HG03460 (cell line): Measurements from ENCODE around the gene SLC11A2.

Experiments
- ATAC-seq: cut with Tn5 transposase; IDR thresholded peaks from one replicate; pipeline ENCODE4 v1.9.1; 2021; ENCODE audit not compliant: unreplicated experiment

The SLC11A2 gene

GRCh38 chr12:51025836-51026638 is at the start of gene SLC11A2:
SLC11A2 (minus strand) TSS chr12:51026384; CDS start chr12:51010728, 15,656 bp downstream.
- ATAC-seq = peak; percentile 93

DNA sequence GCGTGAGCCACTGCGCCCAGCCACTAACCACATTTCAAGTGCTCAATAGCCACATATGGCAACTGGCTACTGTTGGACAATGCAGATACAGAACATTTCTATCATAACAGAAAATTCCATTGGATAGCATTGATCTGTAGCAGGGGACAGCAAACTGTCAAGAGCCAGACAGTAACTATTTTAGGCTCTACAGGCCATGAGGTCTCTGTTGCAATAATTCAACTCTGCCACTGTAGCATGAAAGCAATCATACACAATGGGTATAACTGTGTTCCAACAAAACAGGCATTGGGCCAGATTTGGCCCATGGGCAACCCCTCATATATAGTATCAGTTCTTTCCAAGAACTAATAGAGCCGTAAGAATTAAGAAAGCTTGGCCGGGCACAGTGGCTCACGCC is 49.2 kb upstream of the SLC11A2 start:
- ATAC-seq = no peak

DNA sequence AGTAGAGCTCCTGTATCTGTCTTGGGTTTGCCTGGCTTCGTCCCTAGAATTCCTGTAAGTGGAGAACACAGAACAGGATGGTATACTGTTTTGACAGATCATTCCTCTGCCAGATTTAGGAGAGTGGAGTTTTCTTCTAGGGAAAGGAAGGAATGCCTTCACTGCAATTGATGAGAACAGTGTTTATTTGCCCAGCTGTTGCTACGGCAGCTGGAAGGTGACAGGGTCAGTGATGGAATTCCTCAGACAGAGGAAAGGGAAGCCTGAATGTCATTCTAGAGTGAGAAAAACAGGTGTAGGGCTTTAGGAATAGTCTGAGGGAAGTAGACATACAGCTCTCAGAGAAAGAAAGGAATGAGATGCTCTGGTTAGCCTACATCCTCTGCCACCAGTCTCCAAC is 45.5 kb upstream of the SLC11A2 start:
- no peak for ATAC-seq

- ATAC-seq = no peak
Measured at GRCh38 chr12:51070004-51070403, 43.8 kb upstream of the SLC11A2 start.

DNA sequence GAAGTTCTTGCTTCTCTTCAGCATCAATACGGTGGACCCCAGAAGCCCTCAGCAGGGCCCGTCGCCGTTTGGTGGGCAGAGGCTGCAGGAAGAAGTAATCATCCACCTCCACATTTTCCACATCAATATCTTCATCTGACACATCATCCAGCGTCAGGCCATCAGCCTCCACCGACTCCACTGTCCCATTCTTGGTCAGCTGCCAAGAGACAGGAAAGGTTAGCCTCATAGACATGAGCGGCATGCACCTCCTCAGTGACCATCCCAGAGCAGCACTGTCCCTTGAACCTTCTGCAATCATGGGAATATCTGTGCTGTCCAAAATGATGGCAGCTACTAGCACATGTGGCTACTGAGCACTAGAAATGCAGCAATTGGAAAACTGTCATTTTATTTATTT is 41.6 kb upstream of the SLC11A2 start:
- no peak for ATAC-seq

- no peak for ATAC-seq
Measured at GRCh38 chr12:51067229-51067628, 41.0 kb upstream of the SLC11A2 start.

DNA sequence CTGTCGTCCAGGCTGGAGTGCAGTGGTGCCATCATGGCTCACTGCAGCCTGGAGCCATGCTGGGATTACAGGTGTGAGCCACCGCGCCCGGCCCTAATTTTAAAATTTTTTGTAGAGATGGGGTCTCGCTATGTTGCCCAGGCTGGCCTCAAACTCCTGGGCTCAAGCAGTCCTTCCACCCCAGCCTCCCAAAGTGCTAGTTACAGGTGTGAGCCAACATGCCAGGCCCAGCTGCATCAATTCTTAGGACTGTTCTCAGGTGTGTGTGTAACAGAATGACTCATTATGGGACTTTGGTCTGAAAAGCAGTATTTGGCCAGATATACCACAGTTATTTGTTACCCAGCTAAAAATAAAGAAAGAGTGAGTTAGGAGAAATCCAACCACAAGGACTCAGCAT is 39.3 kb upstream of the SLC11A2 start:
- ATAC-seq = no peak

- ATAC-seq = no peak
Measured at GRCh38 chr12:51062631-51063397, 36.6 kb upstream of the SLC11A2 start.

DNA sequence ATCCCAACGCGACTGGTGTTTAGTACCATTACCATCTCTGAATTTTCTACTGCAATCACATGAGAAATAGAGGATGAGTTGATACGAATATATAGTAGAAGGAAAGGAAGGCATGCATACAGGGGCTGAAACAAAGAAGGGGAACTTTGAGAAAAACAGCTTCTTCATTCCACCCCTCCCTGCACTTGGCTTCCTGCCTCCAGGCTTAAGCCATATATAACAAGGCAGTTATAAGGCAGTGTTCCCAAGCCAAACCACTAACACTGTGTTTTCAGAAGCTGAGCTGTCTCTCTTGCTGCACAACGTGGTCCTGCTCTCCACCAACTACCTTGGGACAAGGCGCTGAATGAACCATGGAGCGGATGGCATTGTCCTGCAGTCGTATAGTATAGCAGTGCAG is 32.9 kb upstream of the SLC11A2 start:
- no peak for ATAC-seq

DNA sequence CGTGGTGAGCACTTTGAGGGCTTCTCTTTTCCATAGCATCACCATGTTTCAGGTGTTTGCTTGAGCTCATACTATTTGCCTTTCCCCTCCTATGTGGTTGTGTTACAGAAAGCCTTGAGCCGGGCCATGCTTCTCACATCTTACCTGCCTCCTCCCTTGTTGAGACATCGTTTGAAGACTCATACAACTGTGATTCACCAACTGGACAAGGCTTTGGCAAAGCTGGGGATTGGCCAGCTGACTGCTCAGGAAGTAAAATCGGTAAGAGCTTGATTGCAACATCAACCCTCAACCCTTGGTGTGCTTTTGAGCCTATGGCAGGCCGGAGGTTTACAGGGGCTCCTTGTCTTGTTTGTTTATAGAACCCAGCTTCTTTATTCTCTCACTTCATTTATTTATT is 30.1 kb upstream of the SLC11A2 start:
- no peak for ATAC-seq

- no peak for ATAC-seq
Measured at GRCh38 chr12:51055060-51055459, 28.9 kb upstream of the SLC11A2 start.

DNA sequence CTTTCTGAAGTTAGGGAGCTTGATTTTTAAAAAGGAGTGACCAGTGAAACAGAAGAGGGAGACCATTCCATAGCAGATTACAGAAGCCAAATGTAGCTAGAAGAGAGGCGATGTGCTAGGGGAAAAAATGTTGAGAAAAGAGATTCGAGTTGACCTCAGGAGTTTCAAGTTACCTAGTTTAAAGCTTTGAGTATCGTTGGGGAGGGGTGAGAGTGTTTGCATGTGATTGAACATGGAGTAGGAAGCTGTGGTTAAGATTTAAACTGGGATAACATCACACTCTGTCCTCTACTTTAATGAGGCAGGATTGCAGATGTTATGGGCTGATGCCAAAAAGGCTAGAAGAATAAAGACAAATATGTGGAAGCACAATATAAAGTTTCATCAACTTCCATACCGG is 25.6 kb upstream of the SLC11A2 start:
- no peak for ATAC-seq

- no peak for ATAC-seq
Measured at GRCh38 chr12:51049525-51049924, 23.3 kb upstream of the SLC11A2 start.

- ATAC-seq = no peak
Measured at GRCh38 chr12:51048661-51049251, 22.6 kb upstream of the SLC11A2 start.

DNA sequence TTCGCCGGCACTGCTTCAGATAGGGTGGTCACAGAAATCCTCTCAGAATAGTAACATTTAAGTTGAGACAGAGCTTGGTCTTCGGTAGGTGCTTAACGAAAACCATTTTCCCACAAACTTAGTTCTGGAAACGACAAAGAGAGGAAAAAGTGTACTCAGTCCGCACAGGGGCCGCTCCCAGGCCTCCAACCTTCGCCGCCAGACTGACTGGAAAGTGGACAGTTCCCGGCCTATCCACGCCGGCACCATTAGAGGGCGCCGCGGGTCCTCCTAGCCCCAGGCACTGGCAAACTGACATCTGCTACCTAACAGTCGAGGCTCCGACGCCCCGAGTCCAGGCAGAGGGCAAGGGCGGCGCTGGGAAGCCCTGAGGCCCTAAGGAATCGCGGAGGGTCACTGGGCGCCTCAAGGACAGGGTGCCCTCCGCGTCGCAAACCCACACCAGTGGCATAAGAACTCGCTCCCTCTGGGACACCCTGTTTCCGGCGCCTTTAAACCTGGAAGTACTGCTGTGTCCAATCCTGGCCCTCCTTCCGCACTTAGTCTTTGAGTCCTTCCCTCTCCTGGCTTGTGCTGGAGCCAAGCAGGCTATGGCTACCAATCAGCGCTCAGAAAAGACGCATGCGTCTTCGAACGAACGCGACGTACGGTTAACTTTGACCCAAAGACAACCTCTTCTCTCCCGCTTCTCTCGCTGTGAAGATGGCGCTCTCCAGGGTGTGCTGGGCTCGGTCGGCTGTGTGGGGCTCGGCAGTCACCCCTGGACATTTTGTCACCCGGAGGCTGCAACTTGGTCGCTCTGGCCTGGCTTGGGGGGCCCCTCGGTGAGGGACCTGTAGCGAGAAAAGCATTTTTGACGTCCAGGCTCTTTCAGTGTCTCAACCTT is 21.7 kb upstream of the SLC11A2 start, which contains the start of gene LETMD1:
TSS of gene LETMD1 (plus strand) at position 673 of the 886 bp plus-strand sequence. CDS start at position 703, 30 bp downstream.
- ATAC-seq = peak; percentile 97

DNA sequence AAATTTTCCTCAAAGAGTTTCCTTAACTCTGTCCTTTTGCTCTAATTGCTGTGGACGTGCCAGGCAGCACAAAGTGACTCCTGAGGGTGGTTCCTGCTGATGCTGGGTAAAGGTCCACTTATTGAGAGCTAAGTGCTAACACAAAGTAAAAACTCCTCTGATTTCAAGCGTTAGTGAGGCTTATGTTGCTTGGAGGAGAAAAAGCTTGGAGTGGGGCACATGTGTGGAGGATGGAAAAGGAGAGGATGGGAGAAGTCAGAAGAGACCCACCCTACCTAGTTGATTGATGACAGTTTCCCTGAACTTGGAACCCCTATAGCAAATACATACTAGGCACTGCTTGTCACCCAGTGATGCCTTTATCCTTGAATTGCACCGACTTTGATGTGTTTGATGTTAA is 10.1 kb upstream of the SLC11A2 start:
- no peak for ATAC-seq

DNA sequence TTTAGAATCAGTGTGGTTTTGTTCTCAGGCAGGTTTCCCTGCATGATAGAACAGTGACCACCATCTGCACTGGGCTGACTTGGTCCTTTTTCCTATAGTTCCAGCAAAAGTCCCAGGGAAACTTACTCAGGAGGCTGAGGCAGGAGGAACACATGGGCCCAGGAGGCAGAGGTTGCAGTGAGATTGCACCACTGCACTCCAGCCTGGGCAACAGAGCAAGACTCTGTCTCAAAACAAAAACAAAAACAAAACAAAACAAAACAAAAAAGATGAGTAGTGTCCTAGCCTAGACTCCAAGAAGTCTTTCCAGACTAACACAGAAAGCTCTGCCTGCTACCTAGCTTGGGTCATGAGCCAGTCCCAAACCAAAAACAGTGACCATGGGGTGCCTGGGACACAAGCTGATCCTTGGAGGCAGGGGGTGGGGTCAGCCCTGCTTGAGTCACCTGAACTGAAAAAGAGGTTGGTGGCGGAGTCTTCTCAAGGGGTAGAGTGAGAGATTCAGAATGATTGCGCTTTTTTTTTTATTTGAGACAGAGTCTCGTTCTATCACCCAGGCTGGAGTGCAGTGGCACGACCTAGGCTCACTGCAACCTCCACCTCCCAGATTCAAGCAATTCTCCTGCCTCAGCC is 7.4 kb upstream of the SLC11A2 start:
- no peak for ATAC-seq

GRCh38 chr12:51033048-51033447 is 6.9 kb upstream of the SLC11A2 start:
- no peak for ATAC-seq

DNA sequence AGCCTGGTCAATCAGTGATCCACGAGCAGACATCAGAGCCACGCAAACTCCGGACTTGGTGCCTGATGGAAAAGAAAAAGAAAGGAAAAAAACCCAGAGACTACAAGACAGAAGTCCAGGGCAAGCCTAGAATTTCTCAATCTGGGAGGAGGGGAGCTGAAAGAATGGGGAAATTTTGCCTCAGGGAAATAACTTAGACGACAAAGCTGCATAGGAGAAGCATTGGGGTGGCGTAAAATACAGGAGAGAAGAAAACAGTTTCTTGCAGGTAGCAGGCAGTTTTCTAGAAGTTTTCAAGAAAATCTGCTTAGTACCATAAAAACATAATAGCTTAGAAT is 2.6 kb upstream of the SLC11A2 start:
- no peak for ATAC-seq

GRCh38 chr12:51028126-51028812 is 2.1 kb upstream of the SLC11A2 start:
- ATAC-seq = no peak
